H9 (cell line): ENCODE measurements around the gene HDAC7. TPM values are rescaled to one million over a fixed set of nuclear protein-coding genes. Genes with fewer than 3 reads are reported as not detected.

ENCODE experiments used
- DNase-seq: peaks from one replicate; pipeline ENCODE4 v3.0.0-alpha.2; 2017
- H2AFZ ChIP-seq: one replicate; pipeline ENCODE4 v1.6.1; 2013; ENCODE audit warnings: mild to moderate bottlenecking, low read length, control low read depth, moderate library complexity
- H2AK5ac ChIP-seq: 2 replicates; pipeline ENCODE4 v1.6.1; 2013; ENCODE audit warnings: low read length, control low read depth, mixed read lengths; ENCODE audit not compliant: insufficient read length
- H2BK120ac ChIP-seq: one replicate; pipeline ENCODE4 v1.6.1; 2013; ENCODE audit warnings: low read depth, mild to moderate bottlenecking, low read length, control low read depth, inconsistent platforms; ENCODE audit not compliant: poor library complexity, severe bottlenecking
- H2BK12ac ChIP-seq: 2 replicates; pipeline ENCODE4 v1.6.1; 2013; ENCODE audit warnings: low read length, control low read depth, mixed read lengths, low read depth; ENCODE audit not compliant: insufficient read length
- H2BK15ac ChIP-seq: 2 replicates; pipeline ENCODE4 v1.6.1; 2013; ENCODE audit warnings: low read depth, low read length, control low read depth
- H2BK20ac ChIP-seq: one replicate; pipeline ENCODE4 v1.6.1; 2013; ENCODE audit warnings: low read depth, mild to moderate bottlenecking, low read length, control low read depth, inconsistent platforms; ENCODE audit not compliant: poor library complexity, severe bottlenecking
- H2BK5ac ChIP-seq: 2 replicates; pipeline ENCODE4 v1.6.1; 2013; ENCODE audit warnings: low read length, control low read depth, mixed read lengths; ENCODE audit not compliant: insufficient read length
- H3K14ac ChIP-seq: 2 replicates; pipeline ENCODE4 v1.6.1; 2013; ENCODE audit warnings: low read length, control low read depth; ENCODE audit not compliant: insufficient read depth
- H3K18ac ChIP-seq: 2 replicates; pipeline ENCODE4 v1.6.1; 2013; ENCODE audit warnings: low read depth, mild to moderate bottlenecking, mixed read lengths, low read length, control low read depth; ENCODE audit not compliant: insufficient read length
- H3K23ac ChIP-seq: 2 replicates; pipeline ENCODE4 v1.6.1; 2013; ENCODE audit warnings: low read length, control low read depth, mixed read lengths, low read depth; ENCODE audit not compliant: insufficient read length
- H3K23me2 ChIP-seq: 2 replicates; pipeline ENCODE4 v1.6.1; 2013; ENCODE audit warnings: low read depth, mild to moderate bottlenecking, mixed read lengths, low read length, control low read depth; ENCODE audit not compliant: insufficient read length, poor library complexity, severe bottlenecking
- H3K27ac ChIP-seq: 2 replicates; pipeline ENCODE4 v1.5.1; 2013; ENCODE audit warnings: low read length, control low read depth, mixed read lengths, low read depth; ENCODE audit not compliant: insufficient read length
- H3K27me3 ChIP-seq: 2 replicates; pipeline ENCODE4 v1.6.1; 2013; ENCODE audit warnings: low read length, control low read depth, inconsistent platforms; ENCODE audit not compliant: insufficient read depth
- H3K4ac ChIP-seq: 2 replicates; pipeline ENCODE4 v1.6.1; 2013; ENCODE audit warnings: low read depth, mild to moderate bottlenecking, control low read depth, inconsistent platforms, low read length, moderate library complexity
- H3K4me1 ChIP-seq: 2 replicates; pipeline ENCODE4 v1.6.1; 2013; ENCODE audit warnings: low read length, control low read depth, inconsistent platforms; ENCODE audit not compliant: insufficient read depth
- H3K4me2 ChIP-seq: 2 replicates; pipeline ENCODE4 v1.6.1; 2013; ENCODE audit warnings: low read length, control low read depth, mixed read lengths; ENCODE audit not compliant: insufficient read length, insufficient read depth
- H3K56ac ChIP-seq: 2 replicates; pipeline ENCODE4 v1.6.1; 2013; ENCODE audit warnings: low read depth, mild to moderate bottlenecking, mixed read lengths, low read length, control low read depth; ENCODE audit not compliant: insufficient read length
- H3K79me1 ChIP-seq: 2 replicates; pipeline ENCODE4 v1.6.1; 2013; ENCODE audit warnings: low read depth, mild to moderate bottlenecking, moderate library complexity, low read length, control low read depth, inconsistent platforms; ENCODE audit not compliant: insufficient read depth, poor library complexity, severe bottlenecking
- H3K79me2 ChIP-seq: 2 replicates; pipeline ENCODE4 v1.6.1; 2013; ENCODE audit warnings: low read length, control low read depth, inconsistent platforms; ENCODE audit not compliant: insufficient read depth
- H3K9ac ChIP-seq: 2 replicates; pipeline ENCODE4 v1.6.1; 2013; ENCODE audit warnings: low read length, control low read depth, mixed read lengths; ENCODE audit not compliant: insufficient read length; ENCODE audit errors: extremely low read depth
- H3K9me3 ChIP-seq: one replicate; pipeline ENCODE4 v1.6.1; 2013; ENCODE audit warnings: low read depth, low read length, inconsistent platforms; ENCODE audit not compliant: control insufficient read depth
- H3T11ph ChIP-seq: one replicate; pipeline ENCODE4 v1.6.1; 2013; ENCODE audit warnings: mild to moderate bottlenecking, low read length, control low read depth, inconsistent platforms
- H4K20me1 ChIP-seq: one replicate; pipeline ENCODE4 v1.6.1; 2013; ENCODE audit not compliant: control insufficient read depth, insufficient read length, insufficient read depth
- H4K5ac ChIP-seq: 2 replicates; pipeline ENCODE4 v1.6.1; 2013; ENCODE audit warnings: low read depth, mild to moderate bottlenecking, mixed read lengths, low read length, control low read depth; ENCODE audit not compliant: insufficient read length
- H4K8ac ChIP-seq: replicated peaks from 2 replicates; pipeline ENCODE4 v1.6.1; 2013; ENCODE audit warnings: low read length, control low read depth, mixed read lengths, low read depth; ENCODE audit not compliant: insufficient read length
- H4K91ac ChIP-seq: 2 replicates; pipeline ENCODE4 v1.6.1; 2013; ENCODE audit warnings: low read depth, mild to moderate bottlenecking, moderate library complexity, mixed read lengths, low read length, control low read depth; ENCODE audit not compliant: insufficient read length
- H3K27ac Mint-ChIP-seq, 3 experiments: 2 replicates in 2 of 3; 3 replicates in 1 of 3; pipeline ENCODE4 v1.8.0; 2020 to 2021; ENCODE audit warnings: mixed read lengths in 3 of 3, mild to moderate bottlenecking in 1 of 3, moderate library complexity in 1 of 3
- H3K27me3 Mint-ChIP-seq: 2 replicates; pipeline ENCODE4 v1.8.0; 2021; ENCODE audit warnings: low read depth, mild to moderate bottlenecking, moderate library complexity, mixed read lengths
- H3K36me3 Mint-ChIP-seq, 3 experiments: 2 replicates in 2 of 3; 3 replicates in 1 of 3; pipeline ENCODE4 v1.8.0; 2020 to 2021; ENCODE audit warnings: low read depth in 3 of 3, mixed read lengths in 3 of 3; ENCODE audit not compliant: insufficient read depth in 1 of 3
- H3K4me1 Mint-ChIP-seq, 2 experiments: 2 replicates each; pipeline ENCODE4 v1.8.0; 2020; ENCODE audit warnings: mixed read lengths in 2 of 2
- H3K4me3 Mint-ChIP-seq, 2 experiments: 2 replicates in 1 of 2; 3 replicates in 1 of 2; pipeline ENCODE4 v1.8.0; 2020 to 2021; ENCODE audit warnings: mild to moderate bottlenecking in 2 of 2, mixed read lengths in 2 of 2, moderate library complexity in 1 of 2
- H3K9me3 Mint-ChIP-seq, 2 experiments: 2 replicates in 1 of 2; 3 replicates in 1 of 2; pipeline ENCODE4 v1.8.0; 2020; ENCODE audit warnings: mild to moderate bottlenecking in 2 of 2, mixed read lengths in 2 of 2, moderate library complexity in 1 of 2
- WGBS: extraction: QIAGEN DNeasy Blood & Tissue Kit; methylation state at CpG from one replicate; pipeline ENCODE4 v1.1.7; 2013; ENCODE audit warnings: missing lambda C conversion rate, low lambda C conversion rate, mixed read lengths; ENCODE audit not compliant: insufficient read length; ENCODE audit errors: extremely low coverage; 5-methylcytosine and 5-hydroxymethylcytosine counted together
- long read RNA-seq: library from polyadenylated mRNA; unstranded; transcript quantifications from one replicate; pipeline ENCODE4 v2.0.0, GENCODE V29; 2020
- total RNA-seq: library from RNA; stranded (reverse); gene quantifications from 2 replicates; pipeline ENCODE4 v1.2.1, GENCODE V29; 2021
- TF ChIP-seq, protein P1 (sequence below): fragments of 200-600 bp; sonication (generic); conservative IDR thresholded peaks from 3 replicates; pipeline ENCODE4 v1.8.0; 2021; ENCODE audit warnings: antibody characterized with exemption, mild to moderate bottlenecking

HDAC7 gene
- 69.3 and 72.1 TPM in 2 replicates for total RNA-seq
- long read RNA-seq, full-length matches to known transcripts = 12 of 100 reads
- long read RNA-seq, partial matches to known transcripts = 68 of 100 reads
- long read RNA-seq, other reads (novel, unspliced or antisense) = 20 of 100 reads

DNA sequence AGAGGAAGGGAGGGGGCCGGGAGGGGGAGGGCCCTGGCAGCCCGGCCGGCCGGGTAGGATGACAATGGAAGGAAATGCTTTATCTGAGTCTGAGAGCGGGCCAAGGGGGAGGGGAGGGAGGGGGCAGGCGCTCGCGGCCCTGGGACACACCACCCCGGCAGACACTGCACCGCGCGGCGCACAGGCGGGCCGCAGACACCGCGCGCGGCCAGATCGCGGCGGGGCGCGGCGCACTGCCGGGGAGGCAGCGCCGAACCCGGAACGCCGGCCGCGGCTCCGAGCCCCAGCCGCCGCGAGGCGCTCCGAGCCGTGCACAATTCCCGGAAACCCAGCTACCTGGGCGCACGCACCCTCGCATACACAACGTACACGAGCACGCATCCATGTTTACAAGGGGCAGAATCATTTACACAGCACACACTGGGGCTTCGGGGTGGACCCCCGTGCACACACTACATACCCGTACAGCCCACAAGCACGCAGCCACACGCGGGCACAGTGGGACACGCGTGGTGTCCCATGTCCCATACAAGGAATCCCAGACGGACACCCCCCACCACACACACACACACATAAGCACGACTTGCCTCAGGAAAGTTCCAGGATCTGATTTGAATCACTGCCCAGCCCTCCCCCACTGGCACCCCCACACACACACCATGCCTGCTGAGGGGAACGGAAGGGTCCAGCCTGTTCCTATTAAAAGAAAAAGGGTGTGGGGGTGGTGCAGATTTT, at the start of gene HDAC7:
Gene HDAC7, minus strand, starts transcription at position 8 of the 735 bp plus-strand sequence. CDS start 118 bp downstream, outside the sequence.
- no peak within 1 kb of the TSS for H2BK15ac ChIP-seq
- peak within 1 kb of the TSS; percentile 90 for H3K18ac ChIP-seq
- Mint-ChIP-seq H3K36me3 (peaks cover 0 to 6% (median under 1%) of the 10 kb centered on the region in 3 experiments; a peak in 3 of 7 replicates), H3K4me1 (peaks cover 52 to 56% of the 10 kb centered on the region in 2 experiments), H3K27me3 (peaks cover 12% of the 10 kb centered on the region), H3K4me3 (peak within 1 kb of the TSS; percentile 87 to 93), H3K9me3 (no peaks in the 10 kb centered on the region), H3K27ac (peak within 1 kb of the TSS; percentile 89 to 99 (median 99))
- H3K56ac ChIP-seq = no peak within 1 kb of the TSS
- no peak within 1 kb of the TSS for H3K23ac ChIP-seq
- H4K8ac ChIP-seq = no peak within 1 kb of the TSS
- H3K14ac ChIP-seq = peak within 1 kb of the TSS; percentile 93
- H2AK5ac ChIP-seq = no peak within 1 kb of the TSS
- H3K27me3 ChIP-seq = no peaks in the 10 kb centered on the region
- H2AFZ ChIP-seq = no peak within 1 kb of the TSS
- peak; percentile 89 for DNase-seq
- H3K9ac ChIP-seq = peak within 1 kb of the TSS; percentile 67
- H3K79me1 ChIP-seq = no peaks in the 10 kb centered on the region
- peak within 1 kb of the TSS; percentile 33 for H2BK20ac ChIP-seq
- no peak within 1 kb of the TSS for H2BK5ac ChIP-seq
- no peaks in the 10 kb centered on the region for H3K9me3 ChIP-seq
- H2BK120ac ChIP-seq = no peak within 1 kb of the TSS
- H3T11ph ChIP-seq = no peak within 1 kb of the TSS
- peaks cover 15% of the 10 kb centered on the region; the same call in 1 of the 2 replicates for H3K4me1 ChIP-seq
- H4K5ac ChIP-seq = peak within 1 kb of the TSS; percentile 47
- peaks cover 19% of the 10 kb centered on the region; the same call in 1 of the 2 replicates for H3K79me2 ChIP-seq
- H3K27ac ChIP-seq = peak within 1 kb of the TSS; percentile 29
- TF ChIP-seq, protein P1, sequence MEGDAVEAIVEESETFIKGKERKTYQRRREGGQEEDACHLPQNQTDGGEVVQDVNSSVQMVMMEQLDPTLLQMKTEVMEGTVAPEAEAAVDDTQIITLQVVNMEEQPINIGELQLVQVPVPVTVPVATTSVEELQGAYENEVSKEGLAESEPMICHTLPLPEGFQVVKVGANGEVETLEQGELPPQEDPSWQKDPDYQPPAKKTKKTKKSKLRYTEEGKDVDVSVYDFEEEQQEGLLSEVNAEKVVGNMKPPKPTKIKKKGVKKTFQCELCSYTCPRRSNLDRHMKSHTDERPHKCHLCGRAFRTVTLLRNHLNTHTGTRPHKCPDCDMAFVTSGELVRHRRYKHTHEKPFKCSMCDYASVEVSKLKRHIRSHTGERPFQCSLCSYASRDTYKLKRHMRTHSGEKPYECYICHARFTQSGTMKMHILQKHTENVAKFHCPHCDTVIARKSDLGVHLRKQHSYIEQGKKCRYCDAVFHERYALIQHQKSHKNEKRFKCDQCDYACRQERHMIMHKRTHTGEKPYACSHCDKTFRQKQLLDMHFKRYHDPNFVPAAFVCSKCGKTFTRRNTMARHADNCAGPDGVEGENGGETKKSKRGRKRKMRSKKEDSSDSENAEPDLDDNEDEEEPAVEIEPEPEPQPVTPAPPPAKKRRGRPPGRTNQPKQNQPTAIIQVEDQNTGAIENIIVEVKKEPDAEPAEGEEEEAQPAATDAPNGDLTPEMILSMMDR = no peak
- H3K4me2 ChIP-seq = peak within 1 kb of the TSS; percentile 69
- WGBS = no CpG with 5 or more reads among the region's 58 CpGs
- H4K91ac ChIP-seq = no peak within 1 kb of the TSS
- H3K23me2 ChIP-seq = peaks cover 7% of the 10 kb centered on the region
- peak within 1 kb of the TSS; percentile 31 for H2BK12ac ChIP-seq
- no peak within 1 kb of the TSS for H3K4ac ChIP-seq
- no peaks in the 10 kb centered on the region for H4K20me1 ChIP-seq
